ENCODE data around the gene HLA-G.

Gene HLA-G

GRCh38 chr6:29816030-29816429, 11.6 kb upstream of the HLA-G start:
- DNase-seq (ENCODE audit: low read depth in 2 of 2) = no peak

- DNase-seq (ENCODE audit: low read depth in 2 of 2) = no peak
Observed at GRCh38 chr6:29818892-29819291, 8.7 kb upstream of the HLA-G start.

- no peak for DNase-seq (ENCODE audit: low read depth in 2 of 2)
Observed at GRCh38 chr6:29824144-29824543, 3.5 kb upstream of the HLA-G start.

DNA sequence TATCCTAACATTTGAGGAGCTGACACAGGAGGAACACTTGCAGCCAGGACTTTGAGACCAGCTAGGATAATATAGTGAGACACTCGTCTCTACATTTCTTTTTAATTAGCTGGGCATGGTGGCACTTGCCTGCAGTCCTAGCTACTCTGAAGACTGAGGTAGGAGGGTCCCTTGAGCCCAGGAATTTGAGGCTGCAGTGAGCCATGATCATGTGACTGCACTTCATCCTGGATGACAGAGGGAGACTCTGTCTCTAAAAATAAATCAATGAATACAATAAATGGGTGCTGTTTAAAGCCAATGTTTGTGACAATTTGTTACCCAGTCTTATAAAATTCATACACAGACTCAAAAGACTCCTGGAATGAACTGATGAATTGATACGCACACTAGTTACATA, 1.8 kb upstream of the HLA-G start:
- no peak for DNase-seq (ENCODE audit: low read depth in 2 of 2)

DNA sequence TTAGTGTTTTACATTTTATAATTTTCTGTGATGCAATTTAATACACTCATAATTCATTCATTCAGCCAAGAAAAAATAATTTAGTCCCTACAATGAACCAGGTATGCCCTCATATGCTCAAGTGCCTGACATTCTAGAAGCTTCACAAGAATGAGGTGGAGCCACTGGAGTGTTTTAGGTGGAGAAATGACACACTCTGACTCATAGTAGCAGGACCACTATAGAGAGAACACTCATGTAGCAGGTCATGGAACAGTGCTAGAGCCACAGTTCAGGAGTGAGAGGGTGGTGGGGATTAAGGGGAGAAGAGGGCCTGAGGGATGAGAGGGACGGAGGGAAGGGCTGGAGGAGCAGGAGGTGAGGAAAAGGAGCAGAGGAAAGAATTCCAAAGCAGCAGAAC, 1.4 kb upstream of the HLA-G start:
- DNase-seq (ENCODE audit: low read depth in 2 of 2) = no peak

GRCh38 chr6:29828471-29828797, 809 bp downstream of the HLA-G start:
- DNase-seq (ENCODE audit: low read depth in 2 of 2) = no peak

DNA sequence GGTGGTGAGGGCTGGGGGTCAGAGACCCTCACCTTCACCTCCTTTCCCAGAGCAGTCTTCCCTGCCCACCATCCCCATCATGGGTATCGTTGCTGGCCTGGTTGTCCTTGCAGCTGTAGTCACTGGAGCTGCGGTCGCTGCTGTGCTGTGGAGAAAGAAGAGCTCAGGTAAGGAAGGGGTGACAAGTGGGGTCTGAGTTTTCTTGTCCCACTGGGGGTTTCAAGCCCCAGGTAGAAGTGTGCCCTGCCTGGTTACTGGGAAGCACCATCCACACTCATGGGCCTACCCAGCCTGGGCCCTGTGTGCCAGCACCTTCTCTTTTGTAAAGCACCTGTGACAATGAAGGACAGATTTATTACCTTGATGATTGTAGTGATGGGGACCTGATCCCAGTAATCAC, 2.1 kb downstream of the HLA-G start:
- DNase-seq (ENCODE audit: low read depth in 2 of 2) = no peak

- no peak for DNase-seq (ENCODE audit: low read depth in 2 of 2)
Observed at GRCh38 chr6:29830409-29830808, 2.8 kb downstream of the HLA-G start.

- DNase-seq (ENCODE audit: low read depth in 2 of 2) = no peak
Observed at GRCh38 chr6:29831776-29832175, 4.2 kb downstream of the HLA-G start.

DNA sequence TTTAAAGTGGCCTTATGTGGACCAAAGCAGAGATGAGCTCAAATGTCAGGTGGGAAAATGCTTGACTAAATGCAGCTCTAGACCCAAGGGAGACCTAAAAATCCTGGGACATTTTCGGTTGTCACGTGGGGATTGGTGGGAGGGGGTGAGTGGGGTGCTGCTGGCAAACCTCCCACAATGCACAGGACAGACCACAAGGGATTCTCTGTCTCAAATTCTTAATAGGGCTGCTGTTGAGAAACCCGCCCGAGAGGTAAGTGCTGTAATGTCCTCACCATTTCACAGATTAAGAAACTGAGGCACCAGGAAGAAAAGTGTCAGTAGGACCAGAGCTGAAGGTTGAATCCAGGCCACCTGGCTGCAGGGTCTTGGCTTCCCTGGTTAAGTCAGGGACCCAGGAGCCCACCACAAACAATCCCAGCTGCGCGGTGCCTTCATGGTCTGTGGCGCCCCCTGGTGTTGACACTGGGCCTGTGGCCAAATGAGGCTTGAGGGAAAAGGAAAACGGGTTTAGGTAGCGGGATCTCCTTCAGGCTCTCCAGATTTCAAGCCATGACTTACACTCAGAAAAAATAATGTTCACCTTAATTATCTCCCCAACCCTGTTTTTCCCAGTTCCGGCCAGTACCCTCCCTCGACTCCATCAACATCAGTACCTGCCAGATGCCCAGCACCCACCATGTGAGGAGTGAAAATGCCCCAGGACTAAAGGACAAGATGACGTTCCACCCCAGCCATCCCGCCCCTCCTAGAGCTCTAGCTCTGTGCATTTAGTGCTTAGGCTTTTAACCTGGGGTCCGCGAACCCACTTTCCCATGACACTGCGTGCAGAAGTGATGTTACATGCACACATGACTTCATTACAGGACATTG, 7.2 kb downstream of the HLA-G start:
- peak; percentile 34 to 41 for DNase-seq (ENCODE audit: low read depth in 2 of 2)

DNA sequence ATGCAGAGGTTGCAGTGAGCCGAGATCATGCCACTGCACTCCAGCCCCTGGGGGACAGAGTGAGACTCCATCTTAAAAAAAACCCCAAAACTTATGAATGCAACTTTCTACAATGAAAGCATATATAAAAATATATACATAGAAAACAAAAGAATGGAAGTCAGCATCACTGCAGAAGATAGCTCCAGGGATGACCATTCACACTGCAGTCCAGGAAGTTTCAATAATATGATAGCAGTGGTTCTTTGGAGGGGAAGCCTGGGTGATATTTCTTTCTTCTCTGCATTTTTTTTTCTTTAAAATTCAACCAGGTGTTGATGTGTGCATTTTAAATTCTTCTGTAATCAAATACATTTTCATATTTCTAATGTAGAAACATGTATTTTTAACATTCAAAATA, 12.3 kb downstream of the HLA-G start:
- DNase-seq (ENCODE audit: low read depth in 2 of 2) = no peak

DNA sequence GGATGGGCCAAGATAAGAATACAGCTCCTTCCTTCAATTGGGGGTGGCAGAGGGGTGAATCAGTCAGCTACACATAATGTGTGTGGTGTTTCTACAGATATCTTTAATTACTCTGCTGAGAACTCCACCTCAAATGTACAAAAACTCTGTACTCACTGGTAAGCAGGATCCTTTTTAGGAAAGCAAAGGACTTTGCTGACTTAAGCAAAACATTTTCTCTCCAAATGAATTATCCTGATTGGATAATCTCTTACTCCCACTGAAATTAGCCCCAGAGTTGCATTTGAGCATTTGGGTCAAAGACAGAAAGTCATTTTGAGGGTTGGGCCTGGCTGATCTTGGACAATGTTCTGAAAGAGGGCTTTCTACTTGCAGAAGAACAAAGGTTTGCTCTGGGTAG, 13.4 kb downstream of the HLA-G start:
- DNase-seq (ENCODE audit: low read depth in 2 of 2) = no peak

DNA sequence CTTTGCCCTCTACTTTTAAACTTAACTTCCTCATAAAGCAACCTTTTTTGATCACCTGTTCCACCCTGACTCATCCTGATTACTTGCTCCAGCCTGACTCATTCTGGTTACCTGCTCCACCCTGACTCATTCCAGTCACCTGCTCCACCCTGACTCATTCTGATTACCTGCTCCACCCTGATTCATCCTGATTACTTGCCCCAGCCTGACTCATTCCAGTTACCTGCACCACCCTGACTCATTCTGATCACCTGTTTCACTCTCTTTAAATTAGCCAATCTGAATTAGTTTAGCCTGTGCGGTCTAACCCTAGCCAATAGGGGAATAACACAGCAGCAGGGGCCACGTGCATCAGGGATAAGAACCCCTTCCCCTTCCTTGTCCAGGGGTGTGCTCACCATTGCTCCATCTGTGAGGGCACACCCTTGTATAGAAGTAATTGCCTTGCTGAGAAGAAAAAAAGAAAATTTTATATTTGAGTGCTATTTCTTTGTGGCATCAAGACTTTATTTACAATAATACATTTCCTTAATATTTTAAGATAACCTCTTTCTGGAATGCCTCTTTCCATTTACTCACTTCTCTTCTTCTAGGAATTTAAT, 17.9 kb downstream of the HLA-G start:
- DNase-seq (ENCODE audit: low read depth in 2 of 2) = peak; percentile 14 to 27

- DNase-seq (ENCODE audit: low read depth in 2 of 2) = peak; percentile 76 to 80
Observed at GRCh38 chr6:29847871-29848630, 20.4 kb downstream of the HLA-G start.

DNA sequence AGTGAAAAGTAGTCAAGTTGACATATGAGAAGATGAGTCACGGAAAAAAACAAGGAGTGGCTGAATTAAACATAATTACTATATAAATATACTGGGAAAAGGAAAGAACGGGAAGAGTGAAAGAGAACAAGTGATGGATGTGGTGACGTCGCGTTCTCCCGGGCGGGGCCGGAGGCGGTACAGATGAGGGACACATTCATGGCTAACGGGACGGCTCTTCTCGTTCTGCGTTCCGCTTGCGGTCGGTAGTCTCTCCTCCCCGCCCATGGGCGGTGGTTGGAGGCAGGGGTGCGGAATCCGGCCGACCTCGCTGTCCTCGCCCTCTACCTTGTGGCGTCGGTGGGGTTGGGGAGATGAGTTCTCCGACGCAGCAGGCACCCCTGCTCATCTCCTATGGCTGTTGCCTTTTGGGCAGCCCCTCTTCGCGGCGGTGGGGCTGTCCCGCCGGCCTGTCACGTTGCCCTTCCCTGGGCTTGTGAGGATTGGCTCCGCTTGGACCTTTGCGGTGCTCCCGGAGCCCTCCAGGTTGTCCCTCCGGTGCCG, 22.5 kb downstream of the HLA-G start:
- no peak for DNase-seq (ENCODE audit: low read depth in 2 of 2)

GRCh38 chr6:29851190-29851589, 23.6 kb downstream of the HLA-G start:
- DNase-seq (ENCODE audit: low read depth in 2 of 2) = no peak

- no peak for DNase-seq (ENCODE audit: low read depth in 2 of 2)
Observed at GRCh38 chr6:29853245-29853644, 25.6 kb downstream of the HLA-G start.

GRCh38 chr6:29858006-29858405, 30.4 kb downstream of the HLA-G start:
- no peak for DNase-seq (ENCODE audit: low read depth in 2 of 2)

DNA sequence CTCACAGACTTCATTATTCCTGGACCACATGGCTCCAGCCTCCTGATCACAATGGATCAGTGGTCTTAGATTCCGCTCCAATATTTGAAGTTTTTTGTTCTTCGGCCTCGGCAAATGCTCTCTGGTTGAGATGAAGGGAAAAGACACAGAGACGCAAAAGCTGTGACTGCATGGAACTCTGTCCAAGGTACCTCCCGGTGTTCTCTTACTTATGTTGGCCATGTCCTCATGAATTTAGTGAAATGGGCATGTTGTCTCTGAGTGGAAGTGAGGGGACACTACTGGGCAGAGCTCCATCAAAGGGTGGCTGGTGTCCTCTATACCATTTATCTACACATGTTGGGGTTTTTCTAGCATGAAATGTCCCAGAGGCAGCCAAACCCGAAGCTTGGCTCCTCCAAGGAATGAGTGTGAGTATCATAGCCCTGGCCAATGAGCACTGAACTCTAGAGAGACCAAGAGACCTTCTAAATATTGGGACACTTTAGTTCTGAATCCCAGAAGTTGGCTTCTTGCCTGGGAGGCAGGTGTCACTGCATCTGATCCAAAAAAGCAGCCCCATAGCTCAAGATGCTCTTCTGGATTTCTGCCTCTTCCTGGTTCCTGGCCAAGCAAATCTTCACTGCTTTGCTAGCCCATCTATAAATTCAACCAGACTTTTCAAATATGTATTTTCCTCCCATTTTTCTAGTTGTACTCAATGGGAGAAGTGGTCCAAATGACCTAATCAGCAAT, 34.1 kb downstream of the HLA-G start:
- no peak for DNase-seq (ENCODE audit: low read depth in 2 of 2)

GRCh38 chr6:29864037-29864810, 36.6 kb downstream of the HLA-G start:
- DNase-seq (ENCODE audit: low read depth in 2 of 2) = no peak

GRCh38 chr6:29865631-29866030, 38.0 kb downstream of the HLA-G start:
- no peak for DNase-seq (ENCODE audit: low read depth in 2 of 2)

Measured in activated CD4-positive, alpha-beta T cell treated with anti-CD3 and anti-CD28 coated beads for 24 hours (primary cell).